Liver (tissue), 9 donors: ENCODE results near the gene MYO7B. TPM values are rescaled to one million over a fixed set of nuclear protein-coding genes. Genes with fewer than 3 reads are reported as not detected.

Experiments used
- DNase-seq: peaks from one replicate; pipeline ENCODE4 v3.0.0-alpha.2; 2017; ENCODE audit warnings: low spot score
- H3K27ac ChIP-seq, 2 donors: one replicate each; pipeline ENCODE4 v1.7.0; 2013; ENCODE audit warnings: inconsistent platforms in 2 of 2, low read length in 2 of 2, control low read depth in 1 of 2, low read depth in 1 of 2, mild to moderate bottlenecking in 1 of 2
- H3K27me3 ChIP-seq, 4 donors: one replicate each; pipeline versions ENCODE4 v1.6.1 to v1.7.0; 2013; ENCODE audit warnings: low read length in 3 of 4, inconsistent platforms in 1 of 4, mild to moderate bottlenecking in 1 of 4, moderate library complexity in 1 of 4; ENCODE audit not compliant: control insufficient read depth in 4 of 4, insufficient read depth in 4 of 4
- H3K36me3 ChIP-seq, 4 donors: one replicate each; pipeline versions ENCODE4 v1.6.1 to v1.7.0; 2013; ENCODE audit warnings: low read length in 3 of 4, mild to moderate bottlenecking in 3 of 4, low read depth in 1 of 4, moderate library complexity in 1 of 4; ENCODE audit not compliant: control insufficient read depth in 4 of 4, insufficient read depth in 3 of 4
- H3K4me1 ChIP-seq, 4 donors: one replicate each; pipeline versions ENCODE4 v1.6.1 to v1.7.0; 2013; ENCODE audit warnings: low read length in 3 of 4, mild to moderate bottlenecking in 3 of 4, moderate library complexity in 1 of 4; ENCODE audit not compliant: control insufficient read depth in 4 of 4, insufficient read depth in 4 of 4
- H3K4me3 ChIP-seq, 3 donors: one replicate each; pipeline versions ENCODE4 v1.6.1 to v1.7.0; 2013; ENCODE audit warnings: low read length in 3 of 3, control low read depth in 1 of 3, low read depth in 1 of 3, mild to moderate bottlenecking in 1 of 3
- H3K9ac ChIP-seq, 2 donors: one replicate each; pipeline ENCODE4 v1.7.0; 2013; ENCODE audit warnings: low read length in 2 of 2, mild to moderate bottlenecking in 2 of 2, moderate library complexity in 2 of 2, control low read depth in 1 of 2, low read depth in 1 of 2
- H3K9me3 ChIP-seq, 4 donors: one replicate each; pipeline versions ENCODE4 v1.6.1 to v1.7.0; 2013; ENCODE audit warnings: low read length in 3 of 4; ENCODE audit not compliant: control insufficient read depth in 4 of 4
- ATF3 ChIP-seq: IDR thresholded peaks from 2 replicates; pipeline ENCODE4 v1.6.1; 2016; ENCODE audit warnings: antibody characterized with exemption
- CTCF ChIP-seq: fragments of 150-350 bp; IDR thresholded peaks from 2 replicates; pipeline ENCODE4 v1.5.1; 2017; ENCODE audit warnings: improper control_type of control experiment, low read depth, low read length; ENCODE audit not compliant: missing input control
- EGR1 ChIP-seq, 2 donors: IDR thresholded peaks; 2 replicates each; pipeline ENCODE4 v1.6.1; 2016 to 2018; ENCODE audit warnings: antibody characterized with exemption in 2 of 2, low read depth in 2 of 2
- FOXA1 ChIP-seq: IDR thresholded peaks from 2 replicates; pipeline ENCODE4 v1.6.1; 2016; ENCODE audit warnings: antibody characterized with exemption
- GABPA ChIP-seq, 2 donors: IDR thresholded peaks in 1 of 2; conservative IDR thresholded peaks in 1 of 2; 2 replicates each; pipeline ENCODE4 v1.6.1; 2016; ENCODE audit warnings: antibody characterized with exemption in 2 of 2, mild to moderate bottlenecking in 1 of 2, moderate library complexity in 1 of 2
- HNF4A ChIP-seq, 2 donors: conservative IDR thresholded peaks; 2 replicates each; pipeline ENCODE4 v1.6.1; 2016; ENCODE audit warnings: antibody characterized with exemption in 2 of 2, mild to moderate bottlenecking in 2 of 2
- HNF4G ChIP-seq: IDR thresholded peaks from 2 replicates; pipeline ENCODE4 v1.6.1; 2016; ENCODE audit warnings: antibody characterized with exemption
- JUND ChIP-seq, 2 donors: IDR thresholded peaks; 2 replicates each; pipeline ENCODE4 v1.6.1; 2016; ENCODE audit warnings: antibody characterized with exemption in 2 of 2
- MAX ChIP-seq: IDR thresholded peaks from 2 replicates; pipeline ENCODE4 v1.6.1; 2016; ENCODE audit warnings: antibody characterized with exemption
- NR2F2 ChIP-seq: IDR thresholded peaks from 2 replicates; pipeline ENCODE4 v1.6.1; 2016; ENCODE audit warnings: antibody characterized with exemption
- RAD21 ChIP-seq, 2 donors: IDR thresholded peaks; 2 replicates each; pipeline ENCODE4 v1.6.1; 2016; ENCODE audit warnings: antibody characterized with exemption in 2 of 2, mild to moderate bottlenecking in 2 of 2
- REST ChIP-seq: IDR thresholded peaks from 2 replicates; pipeline ENCODE4 v1.6.1; 2016; ENCODE audit warnings: antibody characterized with exemption, mild to moderate bottlenecking
- RXRA ChIP-seq, 2 donors: IDR thresholded peaks; 2 replicates each; pipeline ENCODE4 v1.6.1; 2017 to 2018; ENCODE audit warnings: antibody characterized with exemption in 2 of 2, mild to moderate bottlenecking in 1 of 2
- SP1 ChIP-seq: IDR thresholded peaks from 2 replicates; pipeline ENCODE4 v1.6.1; 2018; ENCODE audit warnings: antibody characterized with exemption, mild to moderate bottlenecking
- TAF1 ChIP-seq: conservative IDR thresholded peaks from 2 replicates; pipeline ENCODE4 v1.6.1; 2016; ENCODE audit warnings: antibody characterized with exemption, mild to moderate bottlenecking
- WGBS: extraction: QIAGEN DNeasy Blood & Tissue Kit; methylation state at CpG from one replicate; pipeline ENCODE4 v1.1.7; 2013; 5-methylcytosine and 5-hydroxymethylcytosine counted together
- polyA plus RNA-seq, 2 donors: library from polyadenylated mRNA; stranded (reverse) in 1 of 2; unstranded in 1 of 2; fragments of 200-250 nt in 1 of 2; fragments of >200 nt in 1 of 2; fragmentation: Nextera tagmentation in 1 of 2; extraction: Ambion mirVana in 1 of 2; gene quantifications; one replicate each; pipeline versions ENCODE4 v1.2.1 to v1.2.3, GENCODE V29; 2013 to 2015
- total RNA-seq, 2 donors: library from RNA; depleted of rRNA; stranded (reverse); fragments of >200 nt; gene quantifications; one replicate each; pipeline ENCODE4 v1.2.3, GENCODE V29; 2014
- donor health status: healthy.
- donor health status: healthy.
- donor health status: healthy.
- donor health status: healthy.
- donor health status: healthy.

MYO7B gene
- total and polyA plus RNA-seq, 4 donors = 0.15 to 1.1 (median 0.64) TPM

GRCh38 chr2:127659408-127660290, 124.2 kb downstream of the MYO7B start:
- H3K4me3 ChIP-seq = no peak overlapping the region
- H3K9me3 ChIP-seq = no peaks in the 10 kb centered on the region
- H3K9ac ChIP-seq = no peak overlapping the region
- H3K4me1 ChIP-seq = peaks cover 18 to 32% (median 25%) of the 10 kb centered on the region in 4 donors
- 79% methylated on average over 14 of the region's 14 CpGs for WGBS
- peak overlapping the region; percentile 21 to 61 for H3K27ac ChIP-seq
- TF ChIP-seq NR2F2 (peak; percentile 93), SP1 (peak; percentile 70), REST (no peak), RXRA (IDR thresholded peaks at IDR 0.05) (peak; percentile 27 to 47), ATF3 (no peak), HNF4G (no peak), FOXA1 (no peak), MAX (no peak), RAD21 (IDR thresholded peaks at IDR 0.05) (no peak), TAF1 (no peak), HNF4A (conservative IDR thresholded peaks at IDR 0.05) (no peak), JUND (IDR thresholded peaks at IDR 0.05) (no peak), GABPA (IDR thresholded peaks at IDR 0.05 in 1 of 2, conservative IDR thresholded peaks at IDR 0.05 in 1 of 2) (no peak)
- DNase-seq = no peak
- H3K36me3 ChIP-seq = peaks cover 0 to 7% (median 0%) of the 10 kb centered on the region in 4 donors
- no peaks in the 10 kb centered on the region for H3K27me3 ChIP-seq

- DNase-seq = no peak
- no peak overlapping the region for H3K9ac ChIP-seq
- peaks cover 0 to 4% (median 0%) of the 10 kb centered on the region in 4 donors for H3K36me3 ChIP-seq
- H3K27ac ChIP-seq = no peak overlapping the region
- H3K9me3 ChIP-seq = no peaks in the 10 kb centered on the region
- H3K4me1 ChIP-seq = peaks cover 21 to 38% (median 30%) of the 10 kb centered on the region in 4 donors
- H3K27me3 ChIP-seq = no peaks in the 10 kb centered on the region
- WGBS = 96% methylated on average over 10 of the region's 10 CpGs
- H3K4me3 ChIP-seq = no peak overlapping the region
- no peak for TF ChIP-seq NR2F2
- TF ChIP-seq HNF4G = no peak
- no peak for TF ChIP-seq HNF4A (conservative IDR thresholded peaks at IDR 0.05)
- TF ChIP-seq CTCF = no peak
- TF ChIP-seq RAD21 (IDR thresholded peaks at IDR 0.05) = no peak
- TF ChIP-seq ATF3 = no peak
- TF ChIP-seq EGR1 (IDR thresholded peaks at IDR 0.05; ENCODE audit: low read depth in 2 of 2) = no peak
- no peak for TF ChIP-seq REST
- TF ChIP-seq MAX = no peak
These were observed 124.8 kb downstream of the MYO7B start for GRCh38 chr2:127660291-127660578.
